Globus pallidus (tissue), 1 donor: ENCODE measurements around the gene LRRC8C.

Experiments
- DNase-seq: peaks from one replicate; pipeline ENCODE4 v3.0.0-alpha.2; 2015; ENCODE audit warnings: low spot score

LRRC8C gene

DNA sequence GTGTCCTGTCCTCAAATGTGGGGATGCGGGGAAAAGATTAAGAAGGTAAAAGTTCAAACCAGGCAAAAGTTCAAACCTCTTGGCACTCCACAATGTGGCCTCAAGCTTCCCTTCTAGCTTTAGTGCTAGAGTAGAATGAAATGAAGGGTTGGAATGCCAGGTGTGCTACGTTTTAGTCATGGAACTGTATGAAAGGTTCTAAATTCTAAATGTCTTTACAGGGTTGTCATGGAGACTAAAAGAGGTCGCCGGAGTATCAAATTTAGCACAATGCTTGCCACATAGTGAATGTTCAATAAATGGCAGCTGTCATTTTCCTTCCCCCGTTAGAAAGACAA lies 130.7 kb downstream of the LRRC8C start:
- no peak for DNase-seq

DNA sequence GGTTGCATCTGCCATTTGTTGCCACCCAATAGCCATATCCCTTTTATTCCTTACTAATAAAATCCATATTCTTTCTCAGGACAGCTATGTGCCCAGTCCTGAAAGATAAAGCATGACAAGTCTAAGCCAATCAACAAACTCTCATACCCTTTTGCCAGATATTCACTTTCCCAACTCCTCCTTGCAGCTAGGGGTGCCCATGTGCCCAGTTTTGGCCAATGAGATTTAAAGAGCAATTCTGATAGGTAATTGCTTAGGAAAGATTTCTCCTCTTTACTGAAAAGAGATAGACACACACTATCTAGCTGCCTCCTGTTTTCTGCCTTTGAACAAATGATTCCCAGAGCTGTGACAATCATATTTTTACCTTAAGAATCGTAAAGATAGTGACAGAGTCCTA lies 132.9 kb downstream of the LRRC8C start:
- DNase-seq, result no peak

DNA sequence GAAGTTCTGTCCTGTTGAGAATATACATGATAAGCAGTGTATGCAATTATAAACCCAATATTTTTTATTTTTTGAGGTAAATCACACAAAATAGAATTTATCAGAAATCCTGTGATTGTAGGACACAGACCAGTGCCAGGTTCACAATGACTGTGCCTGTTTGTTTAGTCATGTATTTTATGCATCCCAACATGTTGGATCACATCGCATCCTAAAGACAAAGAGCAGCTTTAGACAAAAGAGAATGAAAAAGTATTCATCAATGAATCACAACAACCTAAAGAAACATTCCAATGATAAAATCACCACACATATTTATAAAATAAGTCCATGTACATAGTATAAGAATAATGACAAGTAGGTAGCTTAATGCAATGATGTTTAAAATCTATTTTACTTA lies 134.7 kb downstream of the LRRC8C start:
- DNase-seq, result no peak
